Measurements from ENCODE around the gene CCDC137.
A peak's percentile ranks its signal among the peaks of the same experiment; 100 is the strongest.
"Not testable (repeated sequence)": the region's sequence is repeated elsewhere in the genome, so short reads cannot be mapped to it uniquely, and the experiment has no call there.

CCDC137 gene, protein sequence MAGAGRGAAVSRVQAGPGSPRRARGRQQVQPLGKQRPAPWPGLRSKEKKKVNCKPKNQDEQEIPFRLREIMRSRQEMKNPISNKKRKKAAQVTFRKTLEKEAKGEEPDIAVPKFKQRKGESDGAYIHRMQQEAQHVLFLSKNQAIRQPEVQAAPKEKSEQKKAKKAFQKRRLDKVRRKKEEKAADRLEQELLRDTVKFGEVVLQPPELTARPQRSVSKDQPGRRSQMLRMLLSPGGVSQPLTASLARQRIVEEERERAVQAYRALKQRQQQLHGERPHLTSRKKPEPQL

DNA sequence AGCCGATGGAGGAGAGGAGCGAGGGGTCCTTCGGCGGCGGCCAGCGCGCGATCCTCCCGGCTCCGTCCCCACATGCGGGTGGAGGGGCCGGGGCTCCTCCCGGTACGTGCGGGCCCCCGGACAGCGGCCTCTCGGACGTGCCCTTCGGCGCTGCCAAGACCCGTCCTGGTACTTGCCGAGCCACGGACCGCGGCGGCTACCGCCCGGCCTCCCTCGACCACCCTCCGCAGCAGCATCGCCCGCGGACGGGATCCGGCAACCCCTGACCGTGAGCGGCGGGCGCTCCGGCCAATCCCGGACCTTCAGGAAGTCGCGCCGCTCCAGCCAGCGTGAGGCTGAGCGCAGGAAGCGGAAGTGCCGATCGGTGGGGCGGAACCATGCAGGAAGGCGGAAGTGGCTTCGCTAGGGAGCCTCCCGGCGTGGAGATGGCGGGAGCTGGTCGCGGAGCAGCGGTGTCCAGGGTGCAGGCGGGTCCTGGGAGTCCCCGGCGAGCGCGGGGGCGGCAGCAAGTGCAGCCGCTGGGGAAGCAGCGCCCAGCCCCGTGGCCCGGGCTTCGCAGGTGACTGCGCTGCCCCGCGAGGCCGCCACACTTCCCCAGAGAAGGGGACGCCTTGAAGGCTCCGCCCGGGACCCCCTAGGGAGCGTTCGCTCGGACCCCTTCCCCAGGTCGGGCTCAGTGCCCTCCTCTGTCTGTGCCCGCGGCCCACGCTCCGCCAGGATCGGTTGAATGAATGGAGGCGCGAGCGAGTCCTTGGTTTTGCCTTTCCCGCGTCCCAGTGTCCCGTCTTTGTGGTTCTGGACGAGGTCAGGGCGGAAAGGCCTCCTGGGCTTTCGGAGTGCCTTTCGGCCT lies at the start of gene CCDC137, which contains the start of gene OXLD1:
Gene CCDC137, plus strand, starts transcription at position 396 of the 850 bp plus-strand sequence. Its CDS starts 30 bp downstream, at position 426.
Gene OXLD1, minus strand, starts transcription at position 264 of the 850 bp plus-strand sequence. Its CDS starts 28 bp downstream, at position 236.
- peak; percentile 95 for FAIRE-seq
- DNase-seq (ENCODE audit: insufficient read length, low spot score) = peak; percentile 97

DNA sequence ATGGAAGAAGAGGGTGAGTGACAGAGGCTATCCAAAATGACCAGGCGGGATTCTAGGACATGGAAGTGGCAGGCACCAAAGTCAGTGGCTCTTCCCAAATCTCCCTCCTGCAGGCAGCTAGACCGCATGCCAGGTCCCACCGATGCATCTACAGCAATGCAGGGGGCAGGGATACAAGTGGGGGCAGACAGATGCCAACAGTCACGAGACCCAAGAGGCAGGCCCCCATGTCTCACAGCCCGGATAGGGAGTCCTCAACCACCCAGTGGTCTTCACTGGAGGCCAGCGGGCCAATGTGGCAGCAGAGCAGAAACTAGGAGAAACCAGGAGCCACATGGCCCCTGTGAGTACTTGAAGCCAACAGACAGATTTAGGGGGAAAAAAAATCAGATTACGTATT lies 49.7 kb upstream of the CCDC137 start:
- FAIRE-seq (no peak), DNase-seq (ENCODE audit: insufficient read length, low spot score) (no peak)

DNA sequence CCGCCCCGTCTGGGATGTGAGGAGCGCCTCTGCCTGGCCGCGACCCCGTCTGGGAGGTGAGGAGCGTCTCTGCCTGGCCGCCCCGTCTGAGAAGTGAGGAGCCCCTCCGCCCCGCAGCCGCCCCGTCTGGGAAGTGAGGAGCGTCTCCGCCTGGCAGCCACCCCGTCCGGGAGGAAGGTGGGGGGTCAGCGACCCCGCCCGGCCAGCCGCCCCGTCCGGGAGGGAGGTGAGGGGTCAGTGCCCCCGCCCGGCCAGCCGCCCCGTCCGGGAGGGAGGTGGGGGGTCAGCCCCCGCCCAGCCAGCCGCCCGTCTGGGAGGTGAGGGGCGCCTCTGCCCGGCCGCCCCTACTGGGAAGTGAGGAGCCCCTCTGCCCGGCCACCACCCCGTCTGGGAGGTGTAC lies 48.2 kb upstream of the CCDC137 start:
- not testable (repeated sequence) for DNase-seq (ENCODE audit: insufficient read length, low spot score); FAIRE-seq

DNA sequence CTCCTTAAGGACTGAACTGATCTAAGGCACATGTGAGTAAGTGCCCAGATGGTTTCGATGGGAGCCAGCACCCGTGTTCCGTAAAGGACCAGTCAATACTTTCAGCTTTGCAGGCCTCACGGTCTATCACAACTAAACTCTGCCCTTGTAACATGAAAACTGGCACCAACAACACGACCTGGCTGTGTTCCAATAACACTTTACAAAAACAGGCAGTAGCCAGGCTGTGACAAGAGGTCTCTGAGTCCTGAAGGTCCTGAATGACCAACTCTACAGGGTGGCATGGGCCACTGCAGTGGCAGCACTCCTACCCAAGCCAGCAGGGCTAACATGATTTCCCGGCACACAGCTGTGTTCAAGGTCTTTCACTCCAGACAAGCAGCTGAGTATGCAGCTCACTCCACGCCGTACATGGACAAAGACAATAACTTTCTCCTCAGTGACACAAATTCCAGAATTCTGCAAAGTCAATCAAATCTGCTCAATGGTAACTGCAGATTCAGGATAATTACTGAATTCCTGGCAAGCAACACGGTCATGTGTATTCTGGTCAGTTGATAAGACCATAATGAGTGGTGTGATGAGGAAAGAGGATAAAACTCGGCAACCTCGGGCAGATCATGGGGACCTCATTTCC lies 44.9 kb upstream of the CCDC137 start:
- DNase-seq (ENCODE audit: insufficient read length, low spot score) (no peak), FAIRE-seq (no peak)

DNA sequence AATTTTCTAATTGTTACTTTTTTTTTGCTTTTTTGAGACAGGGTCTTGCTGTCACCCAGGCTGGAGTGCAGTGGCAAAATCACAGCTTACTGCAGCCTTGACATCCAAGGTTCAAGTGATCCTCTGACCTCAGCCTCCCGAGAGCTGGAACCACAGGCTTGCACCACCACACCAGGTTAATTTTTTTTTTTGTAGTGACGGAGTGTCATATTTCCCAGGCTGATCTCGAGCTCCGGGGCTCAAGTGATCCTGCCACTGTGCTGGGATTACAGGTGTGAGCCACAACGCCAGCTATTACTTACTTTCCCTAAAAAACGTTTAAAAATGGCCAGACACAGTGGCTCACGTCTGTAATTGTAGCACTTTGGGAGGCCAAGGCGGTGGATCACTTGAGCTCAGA lies 36.3 kb upstream of the CCDC137 start:
- DNase-seq (ENCODE audit: insufficient read length, low spot score) = no peak
- no peak for FAIRE-seq

DNA sequence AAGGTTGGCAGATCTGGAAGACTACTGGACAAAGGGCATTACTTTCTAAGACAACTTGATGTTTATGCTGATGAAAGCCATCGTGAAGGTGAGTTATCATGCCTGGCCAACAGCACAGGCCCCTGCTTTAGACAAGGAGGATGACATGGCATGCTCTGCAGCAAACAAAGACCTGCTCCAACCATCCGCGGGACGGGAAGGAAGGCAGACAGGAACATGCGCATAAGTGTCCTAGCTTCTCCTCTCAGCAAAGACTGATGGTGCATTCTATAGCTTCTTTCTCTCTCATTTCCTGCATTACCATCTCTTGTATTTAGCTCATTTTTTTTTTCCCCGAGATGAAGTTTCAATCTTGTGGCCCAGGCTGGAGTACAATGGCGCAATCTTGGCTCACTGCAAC lies 35.1 kb upstream of the CCDC137 start:
- FAIRE-seq = no peak
- DNase-seq (ENCODE audit: insufficient read length, low spot score) = no peak

DNA sequence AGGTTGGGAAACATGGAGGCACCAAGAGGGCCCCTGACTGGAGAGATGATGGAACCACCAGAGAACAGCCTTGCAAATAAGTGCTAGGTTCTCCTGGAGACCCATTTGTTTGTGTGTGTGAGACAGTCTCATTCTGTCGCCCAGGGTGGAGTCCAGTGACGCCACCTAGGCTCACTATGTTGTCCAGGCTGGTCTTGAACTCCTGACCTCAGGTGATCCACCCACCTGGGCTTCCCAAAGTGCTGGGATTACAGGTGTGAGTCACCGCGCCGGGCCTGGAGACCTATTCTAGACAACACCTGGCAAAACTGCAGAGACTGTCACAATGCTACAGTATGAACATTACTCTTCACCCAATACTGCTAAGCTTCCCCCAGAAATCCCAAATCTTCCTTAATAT lies 31.1 kb upstream of the CCDC137 start:
- DNase-seq (ENCODE audit: insufficient read length, low spot score) = no peak
- no peak for FAIRE-seq

DNA sequence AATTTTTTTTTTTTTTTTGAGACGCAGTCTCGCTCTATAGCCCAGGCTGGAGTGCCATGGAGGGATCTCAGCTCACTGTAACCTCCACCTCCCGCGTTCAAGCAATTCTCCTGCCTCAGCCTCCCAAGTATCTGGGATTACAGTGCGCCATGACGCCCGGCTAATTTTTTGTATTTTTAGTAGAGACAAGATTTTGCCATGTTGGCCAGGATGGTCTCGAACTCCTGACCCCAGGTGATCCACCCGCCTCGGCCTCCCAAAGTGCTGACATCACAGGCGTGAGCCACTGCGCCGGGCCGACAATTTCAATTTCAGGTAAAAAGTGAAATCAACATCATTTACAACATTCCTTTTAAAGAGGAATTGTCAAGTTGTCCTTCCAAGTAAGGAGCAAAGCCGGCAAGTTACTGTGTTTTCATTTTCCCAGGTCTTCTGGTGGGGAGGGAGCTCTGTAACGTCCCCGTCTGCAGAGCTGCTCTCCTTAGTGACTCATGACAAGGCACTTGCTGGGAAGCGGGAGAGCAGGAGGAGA lies 30.5 kb upstream of the CCDC137 start:
- peak; percentile 67 for FAIRE-seq
- DNase-seq (ENCODE audit: insufficient read length, low spot score) = no peak

DNA sequence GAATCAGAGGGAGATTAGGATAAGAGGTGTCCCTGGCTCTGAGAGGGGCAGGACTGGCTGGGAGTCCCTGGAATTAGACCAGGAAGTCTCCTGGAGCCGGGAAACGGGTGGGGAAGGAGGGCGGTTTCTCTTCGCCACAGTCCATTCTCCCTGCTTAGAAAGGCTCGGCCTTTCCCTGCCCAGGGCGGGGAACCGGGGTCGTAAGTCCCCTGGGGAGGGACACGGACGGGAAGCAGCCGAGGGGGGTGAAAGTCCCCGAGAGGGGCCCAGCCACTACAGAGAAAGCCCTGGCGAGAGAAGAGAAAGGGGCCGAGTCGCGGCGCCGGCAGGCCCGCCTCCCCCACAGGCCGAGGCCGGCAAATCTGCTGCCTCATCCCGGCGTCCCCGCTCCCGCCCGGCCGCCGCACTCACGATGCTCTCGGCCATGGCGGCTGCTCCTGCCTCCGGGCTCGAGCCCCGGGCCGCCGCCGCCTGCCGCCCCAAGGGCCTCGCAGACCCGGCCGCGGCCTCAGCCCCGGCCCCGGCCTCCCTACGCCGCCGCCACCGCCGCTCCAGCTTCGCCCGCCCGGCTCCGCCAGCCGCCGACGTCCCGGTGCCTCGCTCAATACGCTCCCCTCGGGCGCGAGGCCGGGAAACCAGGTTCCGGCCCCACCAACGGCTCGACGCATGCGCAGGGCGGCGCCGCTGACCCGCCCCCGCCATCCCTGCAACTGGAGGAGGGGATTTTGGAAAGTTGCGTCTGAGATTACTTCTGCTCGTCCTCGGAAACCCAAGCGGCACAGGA lies 29.8 kb upstream of the CCDC137 start, which contains the start of the genes NPLOC4 and TSPAN10:
Gene NPLOC4, minus strand, starts transcription at position 608 of the 784 bp plus-strand sequence. Its CDS starts 182 bp downstream, at position 426.
Gene TSPAN10, plus strand, starts transcription at position 692 of the 784 bp plus-strand sequence. CDS start 5,217 bp downstream, outside the sequence.
- DNase-seq (ENCODE audit: insufficient read length, low spot score) (peak; percentile 97), FAIRE-seq (peak; percentile 81)

DNA sequence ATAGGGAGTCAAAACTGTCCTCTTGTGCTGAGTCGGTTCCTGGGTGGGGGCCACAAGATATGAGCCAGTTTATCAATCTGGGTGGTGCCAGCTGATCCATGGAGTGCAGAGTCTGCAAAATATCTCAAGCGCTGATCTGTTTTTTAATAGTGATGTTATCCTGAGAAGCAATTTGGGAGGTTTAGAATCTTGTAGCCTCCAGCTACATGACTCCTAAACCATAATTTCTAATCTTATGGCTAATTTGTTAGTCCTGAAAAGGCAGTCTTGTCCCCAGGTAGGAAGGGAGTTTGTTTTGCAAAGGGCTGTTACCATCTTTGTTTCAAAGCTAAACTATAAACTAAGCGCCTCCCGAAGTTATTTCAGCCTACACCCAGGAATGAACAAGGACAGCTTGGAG lies 27.9 kb upstream of the CCDC137 start:
- FAIRE-seq (no peak), DNase-seq (ENCODE audit: insufficient read length, low spot score) (no peak)

DNA sequence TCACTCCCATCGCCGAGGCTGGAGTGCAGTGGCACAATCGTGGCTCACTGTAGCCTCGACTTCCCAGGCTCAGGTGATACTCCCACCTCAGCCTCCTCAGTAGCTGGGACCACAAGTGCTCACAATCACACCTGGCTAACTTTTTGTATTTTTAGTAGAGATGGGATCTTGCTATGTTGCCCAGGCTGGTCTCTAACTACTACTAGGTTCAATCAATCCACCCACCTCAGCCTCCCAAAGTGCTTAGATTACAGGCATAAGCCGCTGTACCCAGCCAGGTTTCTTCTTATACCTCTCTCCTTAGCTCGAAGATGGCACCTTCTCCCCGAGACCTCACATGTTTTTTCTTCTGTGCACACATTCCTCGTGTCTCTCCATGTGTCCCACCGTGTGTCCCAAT lies 26.5 kb upstream of the CCDC137 start:
- DNase-seq (ENCODE audit: insufficient read length, low spot score) (no peak), FAIRE-seq (no peak)

DNA sequence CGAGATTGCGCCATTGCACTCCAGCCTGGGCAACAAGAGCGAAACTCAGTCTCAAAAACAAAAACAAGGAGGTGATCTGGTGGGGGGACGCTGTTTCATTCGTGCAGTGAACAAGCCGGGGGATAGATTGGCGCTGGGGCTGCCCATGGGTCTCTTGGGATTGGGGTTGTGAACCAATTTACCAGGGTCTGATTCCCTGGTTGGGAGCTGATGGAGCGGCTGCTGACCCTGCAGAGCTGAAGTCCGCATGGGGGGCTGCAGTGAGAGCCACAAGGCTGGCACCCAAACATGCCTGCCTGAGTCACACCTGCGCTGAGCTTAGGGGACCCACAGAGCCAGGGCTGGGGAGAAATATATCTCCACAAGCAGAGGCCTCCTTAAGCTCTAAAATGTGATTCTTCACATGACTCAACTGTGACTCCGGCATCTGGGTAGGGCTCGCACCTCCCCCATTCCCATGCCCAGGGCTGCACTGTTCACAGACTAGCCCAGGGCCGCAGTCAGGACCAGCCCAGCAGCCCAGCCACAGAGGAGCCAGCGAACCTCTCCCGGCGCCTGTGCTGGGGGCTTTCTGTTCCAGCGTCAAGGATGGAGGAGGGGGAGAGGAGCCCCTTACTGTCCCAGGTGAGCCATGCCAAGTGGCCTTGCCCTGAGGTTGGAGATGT lies 24.6 kb upstream of the CCDC137 start:
- DNase-seq (ENCODE audit: insufficient read length, low spot score) (no peak), FAIRE-seq (no peak)

DNA sequence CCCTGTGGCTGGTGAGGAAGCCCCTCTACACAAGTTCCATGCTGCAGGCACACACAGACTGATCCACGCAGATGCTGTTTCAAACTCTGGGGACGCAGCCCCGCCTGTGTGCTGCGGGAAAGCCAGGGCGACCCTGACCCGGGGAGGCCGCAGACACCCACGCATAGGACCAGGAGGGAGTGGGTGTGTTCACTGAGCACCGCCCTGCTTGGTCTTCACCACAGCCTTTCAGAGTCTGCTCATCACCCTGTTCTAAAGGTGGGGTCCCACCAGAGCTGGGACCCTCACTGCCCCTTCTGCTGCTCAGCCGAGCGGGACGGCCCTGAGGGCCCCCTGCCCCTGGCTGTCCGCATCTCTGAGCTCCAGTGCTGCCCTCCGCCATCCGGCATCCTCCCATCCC lies 22.0 kb upstream of the CCDC137 start:
- DNase-seq (ENCODE audit: insufficient read length, low spot score) (no peak), FAIRE-seq (no peak)

DNA sequence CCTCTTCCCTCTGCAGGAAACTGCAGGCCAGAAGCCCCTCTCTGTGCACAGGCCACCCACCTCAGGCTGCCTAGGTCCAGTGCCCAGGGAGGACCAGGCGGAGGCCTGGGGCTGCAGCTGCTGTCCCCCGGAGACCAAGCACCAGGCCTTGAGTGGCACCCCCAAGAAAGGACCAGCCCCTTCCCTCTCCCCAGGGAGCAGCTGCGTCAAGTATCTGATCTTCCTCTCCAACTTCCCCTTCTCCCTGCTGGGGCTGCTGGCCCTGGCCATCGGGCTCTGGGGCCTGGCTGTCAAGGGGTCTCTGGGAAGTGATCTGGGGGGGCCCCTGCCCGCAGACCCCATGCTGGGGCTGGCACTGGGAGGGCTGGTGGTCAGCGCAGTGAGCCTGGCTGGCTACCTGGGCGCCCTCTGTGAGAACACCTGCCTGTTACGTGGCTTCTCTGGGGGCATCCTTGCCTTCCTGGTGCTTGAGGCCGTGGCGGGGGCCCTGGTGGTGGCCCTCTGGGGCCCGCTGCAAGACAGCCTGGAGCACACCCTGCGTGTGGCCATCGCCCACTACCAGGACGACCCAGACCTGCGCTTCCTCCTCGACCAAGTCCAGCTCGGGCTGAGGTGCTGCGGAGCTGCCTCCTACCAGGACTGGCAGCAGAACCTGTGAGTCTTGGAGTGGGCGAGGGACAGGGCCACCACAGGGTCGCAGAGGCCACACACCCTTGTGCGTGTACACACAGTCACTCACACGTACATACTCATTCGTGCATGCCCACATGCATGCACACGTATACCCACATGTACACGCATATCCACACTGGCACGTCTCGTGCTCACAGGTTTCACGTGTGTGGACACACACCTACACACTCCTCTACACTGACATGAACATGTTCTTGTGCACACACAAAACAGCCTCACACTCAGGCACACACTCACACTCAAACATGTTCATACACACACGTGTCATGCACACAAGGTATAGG lies 21.3 kb upstream of the CCDC137 start:
- FAIRE-seq (no peak), DNase-seq (ENCODE audit: insufficient read length, low spot score) (no peak)

DNA sequence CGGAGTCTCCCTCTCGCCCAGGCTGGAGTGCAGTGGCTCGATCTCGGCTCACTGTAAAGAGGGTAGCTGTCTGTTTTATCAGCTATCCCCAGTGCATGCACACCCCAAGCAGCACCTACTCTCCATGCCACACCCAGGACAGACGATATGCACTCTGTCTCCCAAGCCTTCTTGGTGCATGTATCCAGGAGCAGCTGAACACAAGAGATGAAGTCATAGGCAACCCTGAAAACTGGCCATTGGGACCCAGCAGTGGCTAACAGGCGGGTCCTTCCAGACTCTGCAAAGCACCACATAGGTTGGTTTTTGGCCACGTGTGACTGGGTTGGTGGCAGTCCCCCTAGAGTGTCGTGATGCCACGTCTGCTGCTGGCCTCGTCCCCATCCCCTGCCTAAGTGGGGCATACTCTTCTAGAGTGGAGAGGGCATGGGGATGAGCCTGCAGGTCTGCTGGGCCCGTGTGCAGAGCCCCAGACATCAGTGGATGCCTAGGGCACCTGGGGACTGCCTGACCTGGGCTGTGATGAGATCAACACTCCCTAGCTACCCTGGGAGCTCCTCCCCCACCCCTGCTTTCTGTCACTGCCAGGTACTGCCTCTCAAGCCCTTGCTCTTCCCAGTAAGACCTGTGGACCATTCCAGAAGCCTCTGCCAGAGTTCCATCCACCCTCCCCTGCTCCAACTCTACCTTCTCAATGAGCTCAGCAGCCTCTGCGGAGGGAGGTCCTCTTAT lies 19.5 kb upstream of the CCDC137 start:
- FAIRE-seq (no peak), DNase-seq (ENCODE audit: insufficient read length, low spot score) (no peak)

DNA sequence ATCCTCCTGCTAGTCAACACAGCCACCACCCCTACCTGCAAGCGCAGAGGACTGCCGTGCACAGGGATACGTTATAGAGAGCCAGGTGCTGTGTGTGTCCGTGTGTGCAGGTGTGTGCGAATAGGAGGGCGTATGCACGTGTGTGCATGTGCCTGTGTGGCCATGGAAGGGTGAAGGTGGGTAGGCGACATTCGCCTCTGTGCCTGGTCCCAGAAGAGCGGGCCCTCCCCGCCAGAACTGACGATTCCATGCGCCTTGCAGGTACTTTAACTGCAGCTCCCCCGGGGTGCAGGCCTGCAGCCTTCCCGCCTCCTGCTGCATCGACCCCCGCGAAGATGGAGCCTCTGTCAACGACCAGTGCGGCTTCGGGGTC lies 18.9 kb upstream of the CCDC137 start:
- DNase-seq (ENCODE audit: insufficient read length, low spot score) = no peak
- FAIRE-seq = no peak

DNA sequence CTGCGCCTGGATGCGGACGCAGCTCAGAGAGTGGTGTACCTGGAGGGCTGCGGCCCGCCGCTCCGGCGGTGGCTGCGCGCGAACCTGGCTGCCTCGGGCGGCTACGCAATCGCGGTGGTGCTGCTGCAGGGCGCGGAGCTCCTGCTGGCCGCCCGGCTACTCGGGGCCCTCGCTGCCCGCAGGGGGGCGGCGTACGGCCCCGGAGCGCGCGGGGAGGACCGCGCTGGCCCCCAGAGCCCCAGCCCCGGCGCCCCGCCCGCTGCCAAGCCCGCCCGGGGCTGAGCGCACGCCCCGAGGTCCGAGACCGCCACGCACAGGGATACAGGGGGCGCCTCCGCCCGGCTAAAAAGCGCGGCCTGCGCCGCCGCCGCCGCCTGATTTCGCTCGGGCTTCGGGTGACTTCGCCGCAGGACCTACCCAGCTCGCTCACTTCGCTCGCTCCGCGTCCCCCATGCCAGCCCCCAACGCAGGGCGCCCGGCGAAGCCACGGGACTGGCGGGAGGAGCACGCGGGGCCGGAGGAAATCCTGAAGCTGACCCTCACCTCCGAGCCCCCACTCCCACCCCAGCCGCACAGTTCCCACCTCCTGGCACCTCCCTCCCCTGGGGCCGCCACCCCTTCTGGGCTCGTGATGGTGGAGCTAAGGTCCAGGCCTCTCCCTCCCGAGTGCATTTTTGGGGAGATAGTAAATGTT lies 18.4 kb upstream of the CCDC137 start:
- DNase-seq (ENCODE audit: insufficient read length, low spot score) (no peak), FAIRE-seq (no peak)
